Body of pancreas (tissue), 4 donors: ENCODE data around the gene COQ10B. TPM values are rescaled to one million over a fixed set of nuclear protein-coding genes. Genes with fewer than 3 reads are reported as not detected.

Source experiments
- ATAC-seq: fragments of 150-250 bp; one replicate; pipeline ENCODE4 v1.9.1; 2016
- DNase-seq, 4 donors: peaks; one replicate each; pipeline ENCODE4 v3.0.0-alpha.2; 2019
- H3K27ac ChIP-seq, 4 donors: fragments of 200-600 bp; sonication (generic); 1 replicate in 3 of 4; 2 replicates in 1 of 4; pipeline versions ENCODE4 v1.5.1 to v1.6.1; 2016 to 2019; ENCODE audit warnings: mild to moderate bottlenecking in 1 of 4, mixed read lengths in 1 of 4, moderate library complexity in 1 of 4
- H3K27me3 ChIP-seq, 2 donors: fragments of 200-600 bp; sonication (generic); one replicate each; pipeline ENCODE4 v1.6.0; 2016; ENCODE audit warnings: mild to moderate bottlenecking in 1 of 2
- H3K36me3 ChIP-seq, 2 donors: fragments of 200-600 bp; sonication (generic); replicated peaks in 1 of 2; 2 replicates each; pipeline ENCODE4 v1.5.1; 2016; ENCODE audit warnings: low read depth in 2 of 2; ENCODE audit not compliant: insufficient read depth in 1 of 2
- H3K4me1 ChIP-seq: fragments of 200-600 bp; sonication (generic); one replicate; pipeline ENCODE4 v1.6.0; 2016
- H3K4me3 ChIP-seq, 2 donors: fragments of 200-600 bp; sonication (generic); 1 replicate in 1 of 2; 2 replicates in 1 of 2; pipeline ENCODE4 v1.5.1; 2016 to 2019
- H3K9me3 ChIP-seq, 3 donors: fragments of 200-600 bp; sonication (generic); 1 replicate in 2 of 3; 2 replicates in 1 of 3; pipeline ENCODE4 v1.5.1; 2016
- POLR2A ChIP-seq, 3 donors: fragments of 450-650 bp; IDR thresholded peaks; one replicate each; pipeline ENCODE4 v1.6.1; 2016; ENCODE audit warnings: antibody characterized with exemption in 3 of 3, mild to moderate bottlenecking in 2 of 3
- WGBS, 2 donors: methylation state at CpG; one replicate each; pipeline ENCODE4 v1.1.5; 2017; 5-methylcytosine and 5-hydroxymethylcytosine counted together
- intact Hi-C: fragments of 100-400 bp; cut with DNase I; formaldehyde crosslinking; loops from one replicate; pipeline ENCODE4 v1.15.1; 2023
- total RNA-seq, 2 donors: library from RNA; depleted of rRNA; stranded (reverse); fragments of >200 nt; gene quantifications; one replicate each; pipeline ENCODE4 v1.1.0, GENCODE V29; 2016
- TF ChIP-seq, protein P1 (sequence below), 7 experiments: fragments of 450-650 bp in 4 of 7; fragments of 200-600 bp in 3 of 7; sonication (generic) in 3 of 7; IDR thresholded peaks; one replicate each; pipeline ENCODE4 v1.5.1; 2016 to 2019; ENCODE audit warnings: antibody characterized with exemption in 7 of 7

The COQ10B gene
- total RNA-seq, 2 donors from 2014 or later: 5.3 to 9.6 TPM

DNA sequence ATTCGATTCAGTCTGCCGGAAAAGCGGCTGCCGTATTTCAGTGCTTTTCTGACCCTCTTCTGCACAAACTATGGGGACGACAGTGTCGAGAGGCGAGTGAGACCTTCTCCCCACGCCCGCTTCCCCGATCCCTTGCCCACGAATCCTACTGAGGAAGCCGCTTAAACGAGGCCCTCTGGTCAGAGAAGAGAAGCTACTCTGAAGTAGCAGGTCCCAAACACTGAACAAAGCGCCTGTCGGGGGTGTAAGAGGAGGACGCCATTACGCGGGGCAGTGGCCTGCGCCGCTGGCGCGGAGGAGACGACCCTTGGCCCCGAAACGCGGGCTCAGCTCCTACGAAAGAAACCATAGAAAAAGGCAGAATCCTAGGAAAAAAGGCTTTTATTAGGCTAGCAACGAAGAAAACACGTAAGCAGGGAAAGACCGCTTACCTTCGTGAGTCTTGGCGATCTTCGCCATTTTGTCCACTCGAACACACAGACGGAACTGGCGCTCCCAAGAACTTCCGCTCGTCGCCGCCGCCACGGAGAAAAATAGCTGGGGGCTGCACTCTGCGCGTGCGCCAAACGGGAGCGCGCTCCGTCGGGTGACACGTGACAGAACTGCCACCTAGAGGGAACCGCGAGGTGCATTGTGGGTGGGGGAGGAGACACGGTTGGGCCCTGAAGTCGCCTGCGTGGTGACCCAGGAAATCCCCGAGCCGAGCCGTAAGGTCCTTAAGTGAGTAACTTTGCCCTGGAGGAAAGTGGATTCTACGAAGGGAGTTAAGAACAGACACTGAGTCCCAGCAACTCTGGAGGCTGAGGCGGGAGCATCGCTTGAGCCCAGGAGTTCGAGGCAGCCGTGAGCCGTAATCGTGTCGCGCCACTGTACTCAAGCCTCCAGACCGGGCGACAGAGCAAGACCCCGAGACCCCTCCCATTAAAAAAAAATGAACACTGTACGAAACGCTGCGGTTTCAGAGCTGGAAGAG lies 18.5 kb upstream of the COQ10B start, which contains the start of gene SF3B1:
Gene SF3B1 (minus strand): TSS at position 488 of the 973 bp plus-strand sequence. CDS start 29 bp downstream, at position 459.
- intact Hi-C loops: no loop called here
- H3K27me3 ChIP-seq: no peaks in the 10 kb centered on the region

DNA sequence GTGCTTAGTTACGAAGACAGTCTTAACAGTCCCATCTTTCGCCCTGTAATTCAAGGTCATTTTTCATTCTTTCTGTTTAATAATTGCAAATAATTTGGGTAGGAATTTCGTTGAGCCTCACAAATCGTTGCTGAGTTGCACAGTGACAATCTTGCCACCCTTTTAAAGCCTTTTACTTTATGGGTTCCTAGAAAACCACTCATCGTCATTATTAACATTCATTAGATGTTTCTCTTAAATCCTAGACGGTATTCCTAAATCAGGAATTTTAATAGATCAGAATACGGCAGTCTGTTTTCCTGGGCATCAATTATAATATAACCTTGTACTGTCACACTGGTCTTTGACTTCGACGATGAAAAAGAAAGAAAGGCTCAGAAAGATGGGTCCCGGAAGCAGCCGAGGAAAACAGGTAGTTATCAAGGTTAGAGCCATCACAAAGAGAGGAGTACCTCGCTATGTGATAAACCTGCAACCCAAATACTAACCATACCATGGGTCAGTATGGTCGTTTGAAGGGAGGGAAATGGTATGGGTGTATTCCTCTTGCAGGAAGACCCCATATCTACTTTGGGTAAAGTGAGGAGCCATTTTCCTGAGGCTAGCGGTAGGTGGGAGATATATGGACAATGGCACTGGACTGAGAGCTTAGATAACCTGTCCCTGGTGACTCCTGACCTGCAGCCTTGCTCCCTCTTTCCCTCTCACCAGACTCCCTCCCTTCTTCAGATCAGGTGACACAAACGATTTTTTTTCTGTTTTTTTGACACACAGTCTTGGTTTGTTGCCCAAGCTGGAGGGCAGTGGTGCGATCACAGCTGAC lies 17.5 kb upstream of the COQ10B start:
- H3K4me1 ChIP-seq: peaks cover 35% of the 10 kb centered on the region
- no peaks in the 10 kb centered on the region for H3K36me3 ChIP-seq
- H3K4me3 ChIP-seq: peak overlapping the region; percentile 24 to 51
- intact Hi-C loops: no loop called here
- H3K27me3 ChIP-seq: no peaks in the 10 kb centered on the region
- peak overlapping the region; percentile 94 to 98 (median 96) for H3K27ac ChIP-seq
- TF ChIP-seq, protein P1, sequence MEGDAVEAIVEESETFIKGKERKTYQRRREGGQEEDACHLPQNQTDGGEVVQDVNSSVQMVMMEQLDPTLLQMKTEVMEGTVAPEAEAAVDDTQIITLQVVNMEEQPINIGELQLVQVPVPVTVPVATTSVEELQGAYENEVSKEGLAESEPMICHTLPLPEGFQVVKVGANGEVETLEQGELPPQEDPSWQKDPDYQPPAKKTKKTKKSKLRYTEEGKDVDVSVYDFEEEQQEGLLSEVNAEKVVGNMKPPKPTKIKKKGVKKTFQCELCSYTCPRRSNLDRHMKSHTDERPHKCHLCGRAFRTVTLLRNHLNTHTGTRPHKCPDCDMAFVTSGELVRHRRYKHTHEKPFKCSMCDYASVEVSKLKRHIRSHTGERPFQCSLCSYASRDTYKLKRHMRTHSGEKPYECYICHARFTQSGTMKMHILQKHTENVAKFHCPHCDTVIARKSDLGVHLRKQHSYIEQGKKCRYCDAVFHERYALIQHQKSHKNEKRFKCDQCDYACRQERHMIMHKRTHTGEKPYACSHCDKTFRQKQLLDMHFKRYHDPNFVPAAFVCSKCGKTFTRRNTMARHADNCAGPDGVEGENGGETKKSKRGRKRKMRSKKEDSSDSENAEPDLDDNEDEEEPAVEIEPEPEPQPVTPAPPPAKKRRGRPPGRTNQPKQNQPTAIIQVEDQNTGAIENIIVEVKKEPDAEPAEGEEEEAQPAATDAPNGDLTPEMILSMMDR (IDR thresholded peaks at IDR 0.05): no peak
- TF ChIP-seq POLR2A (IDR thresholded peaks at IDR 0.05): no peak
- no peaks in the 10 kb centered on the region for H3K9me3 ChIP-seq
- ATAC-seq (no peak), DNase-seq (peak in 1 of 4 donors; percentile 9)
- 3 to 7% methylated on average over 16 of the region's 16 CpGs for WGBS, 2 donors

More for the DNA sequence above, 18.5 kb upstream of the COQ10B start, which contains the start of gene SF3B1:
- Histone ChIP-seq H3K4me1 (peaks cover 42% of the 10 kb centered on the region), H3K27ac (peak within 1 kb of the TSS; percentile 94 to 98 (median 96)), H3K4me3 (peak within 1 kb of the TSS; percentile 71 to 83), H3K36me3 (no peaks in the 10 kb centered on the region), H3K9me3 (no peaks in the 10 kb centered on the region)
- DNase-seq (peak; percentile 98 to 99 (median 99)), ATAC-seq (peak; percentile 97)
- 0% methylated on average over 45 to 74 of the region's 74 CpGs for WGBS, 2 donors
- TF ChIP-seq POLR2A (IDR thresholded peaks at IDR 0.05): peak; percentile 92 to 98 (median 97)
- TF ChIP-seq, protein P1 (IDR thresholded peaks at IDR 0.05): peak in 1 of 7 experiments; percentile 16

DNA sequence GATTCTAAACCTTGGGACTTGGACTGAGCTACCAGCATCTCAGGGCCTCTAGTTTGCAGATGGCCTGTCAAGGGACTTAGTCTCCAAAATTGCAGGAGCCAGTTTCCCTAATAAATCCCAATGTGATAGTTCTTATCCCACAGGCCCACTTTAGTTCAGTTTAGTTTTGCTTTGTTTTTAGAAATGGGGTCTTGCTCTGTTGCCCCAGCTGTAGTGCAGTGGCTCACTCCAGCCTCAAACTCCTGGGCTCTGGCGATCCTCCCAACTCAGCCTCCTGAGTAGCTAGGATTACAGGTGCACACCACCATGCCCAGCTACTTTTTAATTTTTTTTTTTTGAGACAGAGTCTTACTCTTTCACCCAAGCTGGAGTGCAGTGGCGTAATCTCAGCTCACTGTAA lies 16.0 kb upstream of the COQ10B start:
- DNase-seq (no peak), ATAC-seq (no peak)
- no peaks in the 10 kb centered on the region for H3K27me3 ChIP-seq
- no peak overlapping the region for H3K4me3 ChIP-seq
- no peak overlapping the region for H3K27ac ChIP-seq
- no peaks in the 10 kb centered on the region for H3K9me3 ChIP-seq
- intact Hi-C loops: no loop called here
- no peaks in the 10 kb centered on the region for H3K36me3 ChIP-seq
- H3K4me1 ChIP-seq: peaks cover 19% of the 10 kb centered on the region
- WGBS, 2 donors: 94 to 100% methylated on average over 2 of the region's 2 CpGs
- TF ChIP-seq, protein P1 (IDR thresholded peaks at IDR 0.05): no peak
- TF ChIP-seq POLR2A (IDR thresholded peaks at IDR 0.05): no peak

DNA sequence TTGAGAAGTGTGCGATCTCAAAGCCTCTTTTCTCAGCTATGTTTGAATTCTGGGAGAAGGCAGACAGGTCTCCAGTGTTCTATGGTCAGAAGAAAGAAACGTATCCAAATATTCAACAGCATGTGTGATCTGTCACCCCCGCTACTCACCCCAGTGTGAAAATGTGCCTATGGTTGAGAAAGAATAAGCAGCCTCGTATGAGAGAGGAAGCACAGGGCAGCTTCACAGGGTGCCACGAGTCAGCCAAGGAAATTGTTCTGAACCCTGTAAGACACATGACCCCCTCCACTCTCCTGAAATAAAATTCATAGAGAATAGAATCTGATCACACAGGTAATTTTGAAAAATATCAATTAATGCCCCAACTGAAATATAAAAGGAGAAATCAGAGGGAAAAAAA lies 10.5 kb upstream of the COQ10B start:
- H3K27me3 ChIP-seq: no peaks in the 10 kb centered on the region
- 47 to 58% methylated on average over 5 of the region's 5 CpGs for WGBS, 2 donors

More for the DNA sequence above, 10.5 kb upstream of the COQ10B start:
- TF ChIP-seq POLR2A (IDR thresholded peaks at IDR 0.05): no peak
- TF ChIP-seq, protein P1 (IDR thresholded peaks at IDR 0.05): no peak
- no peaks in the 10 kb centered on the region for H3K36me3 ChIP-seq
- no peak overlapping the region for H3K4me3 ChIP-seq
- intact Hi-C loops: no loop called here
- no peak for ATAC-seq
- H3K9me3 ChIP-seq: no peaks in the 10 kb centered on the region
- no peak overlapping the region for H3K27ac ChIP-seq
- DNase-seq: peak in 1 of 4 donors; percentile 26
- no peaks in the 10 kb centered on the region for H3K4me1 ChIP-seq
